ENCODE data around the gene CHRNA9.
A peak's percentile ranks its signal among the peaks of the same experiment; 100 is the strongest.
"Not testable (repeated sequence)": the region's sequence is repeated elsewhere in the genome, so short reads cannot be mapped to it uniquely, and the experiment has no call there.

Gene CHRNA9, protein sequence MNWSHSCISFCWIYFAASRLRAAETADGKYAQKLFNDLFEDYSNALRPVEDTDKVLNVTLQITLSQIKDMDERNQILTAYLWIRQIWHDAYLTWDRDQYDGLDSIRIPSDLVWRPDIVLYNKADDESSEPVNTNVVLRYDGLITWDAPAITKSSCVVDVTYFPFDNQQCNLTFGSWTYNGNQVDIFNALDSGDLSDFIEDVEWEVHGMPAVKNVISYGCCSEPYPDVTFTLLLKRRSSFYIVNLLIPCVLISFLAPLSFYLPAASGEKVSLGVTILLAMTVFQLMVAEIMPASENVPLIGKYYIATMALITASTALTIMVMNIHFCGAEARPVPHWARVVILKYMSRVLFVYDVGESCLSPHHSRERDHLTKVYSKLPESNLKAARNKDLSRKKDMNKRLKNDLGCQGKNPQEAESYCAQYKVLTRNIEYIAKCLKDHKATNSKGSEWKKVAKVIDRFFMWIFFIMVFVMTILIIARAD

GRCh38 chr4:40334591-40335524, at the start of gene CHRNA9:
Gene CHRNA9, plus strand, starts transcription at chr4:40335333. Its CDS starts 135 bp downstream, at chr4:40335468.
- DNase-seq, result no peak

DNA sequence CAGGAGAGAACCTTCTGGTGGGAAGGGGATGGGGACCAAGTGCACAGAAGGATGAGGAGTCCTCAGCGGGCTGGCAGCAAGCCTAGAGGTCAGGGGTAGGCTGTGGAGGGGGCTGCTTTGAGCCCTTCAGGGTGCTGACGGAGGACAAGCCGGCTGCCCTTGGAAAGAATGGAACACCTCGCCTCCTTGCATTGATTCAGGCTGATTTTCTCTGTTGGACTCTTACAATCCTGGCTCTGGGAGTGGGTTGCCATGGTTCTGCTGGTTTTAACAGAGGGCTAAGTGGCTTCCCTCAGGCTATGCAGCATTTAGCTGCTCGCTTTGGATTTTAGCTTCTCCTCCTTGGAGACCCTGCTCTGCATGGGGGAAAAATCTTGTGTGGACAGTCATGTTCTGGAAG, 49.4 kb upstream of the CHRNA9 start:
- DNase-seq, result no peak

DNA sequence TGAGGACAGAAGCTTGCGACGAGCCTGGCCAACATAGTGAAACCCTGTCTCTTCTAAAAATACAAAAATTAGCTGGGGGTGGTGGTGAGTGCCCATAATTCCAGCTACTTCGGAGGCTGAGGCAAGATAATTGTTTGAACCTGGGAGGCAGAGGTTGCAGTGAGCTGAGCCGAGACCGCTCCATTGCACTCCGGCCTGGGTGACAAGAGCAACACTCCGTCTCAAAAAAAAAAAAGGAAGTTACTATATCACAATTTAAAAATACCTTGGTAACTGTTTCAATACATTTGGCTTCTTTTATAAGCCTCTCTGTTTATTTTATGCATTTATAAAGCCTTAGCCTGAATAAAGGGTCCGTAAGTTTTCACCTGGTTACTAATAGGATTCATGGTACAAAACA, 46.6 kb upstream of the CHRNA9 start:
- DNase-seq, result no peak

GRCh38 chr4:40289366-40290188, 45.6 kb upstream of the CHRNA9 start:
- DNase-seq, result peak; percentile 48

DNA sequence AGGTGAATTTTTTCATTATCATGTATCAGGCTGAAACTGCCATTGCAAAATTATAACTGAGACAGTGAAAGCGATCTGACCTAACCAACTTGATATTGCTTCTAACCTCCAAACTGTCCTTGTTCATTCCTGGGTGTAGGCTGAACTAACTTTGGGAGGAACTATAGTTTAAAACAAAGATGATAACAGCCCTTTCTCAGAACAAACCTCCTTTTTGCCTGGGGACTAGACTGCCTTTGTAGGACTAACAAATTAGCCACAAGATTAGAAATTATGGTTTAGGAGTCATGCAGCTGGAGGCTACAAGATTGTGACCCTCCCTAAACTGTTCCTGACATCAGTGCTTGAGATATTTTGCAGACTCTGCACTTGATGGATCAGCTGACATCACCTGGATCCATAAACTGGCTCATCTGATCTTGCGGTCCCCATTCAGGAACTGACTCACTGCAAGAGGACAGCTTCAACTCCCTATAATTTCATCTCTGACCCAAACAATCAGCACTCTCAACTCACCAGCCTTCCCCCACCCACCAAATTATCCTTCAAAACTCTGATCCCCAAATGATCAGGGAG, 44.4 kb upstream of the CHRNA9 start:
- not testable (repeated sequence) for DNase-seq

- DNase-seq, result no peak
Measured at GRCh38 chr4:40292313-40292759, 42.8 kb upstream of the CHRNA9 start.

DNA sequence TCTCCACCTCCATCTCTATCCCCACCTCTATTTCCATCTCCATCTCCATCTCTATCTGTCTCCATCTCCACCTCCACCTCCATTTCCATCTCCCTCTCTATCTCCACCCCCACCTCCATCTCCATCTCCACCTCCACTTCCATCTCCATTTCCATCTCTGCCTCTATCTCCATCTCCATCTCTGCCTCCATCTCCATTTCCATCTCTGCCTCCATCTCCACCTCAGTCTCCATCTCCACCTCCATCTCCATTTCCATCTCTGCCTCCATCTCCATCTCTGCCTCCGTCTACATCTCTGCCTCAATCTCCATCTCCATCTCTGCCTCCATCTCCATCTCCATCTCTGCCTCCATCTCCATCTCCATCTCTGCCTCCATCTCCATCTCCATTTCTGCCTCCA, 40.8 kb upstream of the CHRNA9 start:
- DNase-seq, result no peak

DNA sequence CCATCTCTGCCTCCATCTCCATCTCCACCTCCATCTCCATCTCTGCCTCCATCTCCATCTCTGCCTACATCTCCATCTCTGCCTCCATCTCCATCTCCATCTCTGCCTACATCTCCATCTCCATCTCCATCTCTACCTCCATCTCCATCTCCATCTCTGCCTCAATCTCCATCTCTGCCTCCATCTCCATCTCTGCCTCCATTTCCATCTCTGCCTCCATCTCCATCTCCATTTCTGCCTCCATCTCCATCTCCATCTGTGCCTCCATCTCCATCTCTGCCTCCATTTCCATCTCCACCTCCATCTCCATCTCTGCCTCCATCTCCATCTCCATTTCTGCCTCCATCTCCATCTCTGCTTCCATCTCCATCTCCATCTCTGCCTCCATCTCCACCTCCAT, 40.1 kb upstream of the CHRNA9 start:
- DNase-seq, result not testable (repeated sequence)

GRCh38 chr4:40295572-40295971, 39.6 kb upstream of the CHRNA9 start:
- no peak for DNase-seq

DNA sequence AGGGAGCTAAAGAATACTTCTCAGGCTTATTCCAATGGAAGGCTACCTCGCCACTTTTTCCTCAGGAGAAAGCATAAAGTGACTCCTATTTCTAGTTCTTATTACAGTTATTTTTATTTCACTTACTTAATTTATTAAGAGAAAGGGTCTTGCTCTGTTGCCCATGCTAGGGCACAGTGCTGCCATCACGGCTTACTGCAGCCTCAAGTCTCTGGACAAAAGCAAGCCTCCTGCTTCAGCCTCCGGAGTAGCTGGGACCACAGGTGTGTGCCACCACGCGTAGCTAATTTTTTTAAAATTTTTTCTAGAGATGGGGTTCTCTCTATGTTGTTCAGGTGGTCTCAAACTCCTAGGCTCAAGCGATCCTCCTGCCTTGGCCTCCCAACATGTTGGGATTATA, 36.0 kb upstream of the CHRNA9 start:
- DNase-seq, result no peak

DNA sequence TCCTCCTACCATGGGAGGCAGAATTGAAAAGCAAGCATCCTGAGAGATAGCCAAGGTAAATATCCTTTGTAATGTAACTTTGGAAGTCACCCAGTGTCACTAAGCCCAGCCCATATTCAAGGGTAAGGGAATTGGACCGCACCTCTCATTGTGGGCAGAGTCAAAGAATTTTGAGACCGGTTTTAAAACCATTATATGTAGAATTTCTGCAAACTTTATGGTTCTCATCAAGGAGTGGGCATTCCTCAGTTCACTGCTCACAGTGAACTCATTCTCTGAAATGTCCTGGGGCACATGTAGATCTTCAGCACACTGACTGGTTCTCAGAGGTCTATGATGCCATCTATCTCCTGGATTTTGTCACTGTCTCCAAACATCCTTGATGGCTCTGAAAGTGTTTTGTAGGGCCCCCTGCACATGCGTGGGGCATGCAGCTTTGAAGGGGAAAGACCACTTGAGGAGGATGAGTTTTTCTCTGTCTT, 35.3 kb upstream of the CHRNA9 start:
- DNase-seq, result no peak

DNA sequence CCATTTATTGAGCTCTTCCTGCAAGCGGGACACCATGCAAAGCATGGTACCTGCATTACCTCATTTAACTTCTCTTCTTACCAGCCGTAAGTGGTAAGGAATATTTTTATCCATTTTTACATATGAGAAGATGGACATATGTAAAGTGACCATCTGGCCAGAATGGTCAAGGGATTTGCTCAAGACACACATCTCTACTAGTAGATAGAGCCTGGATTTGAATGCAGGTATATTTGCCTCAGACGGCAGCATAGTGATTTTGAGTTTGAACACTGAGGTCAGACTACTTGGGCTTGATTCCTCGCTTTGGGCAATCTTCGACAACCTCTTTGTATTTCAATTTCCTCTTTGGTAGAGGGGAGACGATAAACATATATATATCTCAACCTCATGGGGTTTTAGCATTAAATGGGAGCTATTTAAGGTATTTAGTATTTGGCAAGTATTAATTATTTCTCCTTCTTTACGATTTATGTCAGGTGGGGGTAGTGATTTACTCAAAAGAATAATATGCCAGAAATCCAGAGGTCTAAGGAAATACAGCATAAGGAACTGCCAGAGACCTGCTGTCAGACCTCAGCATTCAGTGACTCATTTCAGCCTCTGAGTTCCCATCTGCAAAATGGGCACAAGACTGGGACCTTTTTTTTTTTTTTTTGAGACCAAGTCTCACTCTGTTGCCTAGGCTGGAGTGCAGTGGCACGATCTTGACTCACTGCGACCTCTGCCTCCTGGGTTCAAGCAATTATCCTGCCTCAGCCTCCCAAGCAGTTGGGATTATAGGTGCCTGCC, 34.6 kb upstream of the CHRNA9 start:
- no peak for DNase-seq

DNA sequence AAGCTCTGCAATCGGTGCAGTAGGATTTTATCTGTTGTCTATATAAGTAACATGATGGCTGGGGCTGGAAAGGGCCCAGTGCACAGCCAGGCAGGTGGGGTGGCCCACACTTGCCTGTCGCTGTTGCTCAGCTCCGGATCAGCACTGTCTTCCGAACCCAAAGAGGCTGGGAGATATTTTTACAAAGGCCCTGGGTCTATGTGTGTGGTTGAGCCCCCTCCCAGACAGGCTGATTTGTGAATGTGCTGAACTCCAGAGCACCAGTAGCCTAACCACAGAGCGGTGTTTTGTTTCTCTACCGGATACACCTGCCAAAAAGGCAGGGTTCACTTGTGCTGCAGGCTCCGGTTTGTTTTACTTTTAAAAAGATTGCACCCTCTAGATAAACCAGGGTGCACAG, 33.5 kb upstream of the CHRNA9 start:
- no peak for DNase-seq

DNA sequence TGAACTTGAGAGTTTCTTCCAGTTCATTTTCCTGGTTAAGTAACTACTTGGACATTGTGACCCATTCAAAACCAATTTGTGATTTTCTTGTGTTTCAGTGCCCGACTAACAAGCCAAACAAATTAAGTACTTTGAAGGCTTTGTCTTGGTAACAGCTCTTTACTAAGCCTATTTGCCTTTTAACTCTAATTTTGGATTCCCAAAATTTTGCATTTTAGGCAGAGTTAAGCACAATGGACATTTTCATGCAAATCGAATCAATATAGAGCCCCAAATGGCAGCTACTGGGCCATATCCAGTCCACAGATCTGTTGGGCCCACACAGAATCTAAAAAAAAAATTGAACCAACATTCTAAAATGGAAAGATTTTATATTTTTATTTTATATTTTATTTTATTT, 31.4 kb upstream of the CHRNA9 start:
- DNase-seq, result no peak

DNA sequence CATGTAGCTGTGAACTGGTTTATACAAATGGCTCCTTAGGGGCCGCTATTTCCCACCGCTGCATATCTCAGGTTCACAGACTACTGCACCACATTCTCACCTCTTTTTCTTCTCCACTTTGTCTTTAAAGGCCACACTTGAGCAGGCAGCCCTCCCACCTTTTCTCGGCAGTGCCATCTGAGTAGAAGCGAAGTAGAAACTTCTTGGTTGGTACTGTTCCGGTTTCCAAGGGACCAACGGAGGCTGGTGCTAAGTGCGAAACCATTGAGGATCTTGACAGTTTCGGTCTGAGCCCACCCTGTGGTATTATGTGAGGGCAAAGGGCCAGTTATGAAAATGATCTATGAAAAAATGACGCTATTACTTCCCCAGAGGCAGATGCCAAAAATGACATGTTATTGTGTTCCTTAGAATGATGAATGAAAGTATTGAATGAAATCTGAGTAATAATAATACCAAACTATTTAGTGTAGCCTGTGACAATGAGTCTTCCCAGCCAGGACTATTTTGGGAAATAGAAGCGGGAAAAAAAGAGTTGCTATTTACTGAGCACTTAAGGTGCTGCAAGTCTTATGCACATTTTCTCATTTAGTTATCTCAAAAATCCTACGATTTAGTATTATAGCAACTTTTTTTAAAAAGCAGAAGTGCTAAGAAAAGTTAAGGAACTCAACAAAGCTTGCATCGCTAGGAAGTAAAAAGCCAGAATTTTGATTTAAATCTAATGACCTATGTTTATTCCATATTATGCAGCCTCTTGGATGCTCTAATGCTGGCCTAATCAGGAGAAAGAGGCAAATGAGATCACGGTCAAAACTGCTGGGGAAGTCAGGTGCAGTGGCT, 29.6 kb upstream of the CHRNA9 start:
- no peak for DNase-seq

DNA sequence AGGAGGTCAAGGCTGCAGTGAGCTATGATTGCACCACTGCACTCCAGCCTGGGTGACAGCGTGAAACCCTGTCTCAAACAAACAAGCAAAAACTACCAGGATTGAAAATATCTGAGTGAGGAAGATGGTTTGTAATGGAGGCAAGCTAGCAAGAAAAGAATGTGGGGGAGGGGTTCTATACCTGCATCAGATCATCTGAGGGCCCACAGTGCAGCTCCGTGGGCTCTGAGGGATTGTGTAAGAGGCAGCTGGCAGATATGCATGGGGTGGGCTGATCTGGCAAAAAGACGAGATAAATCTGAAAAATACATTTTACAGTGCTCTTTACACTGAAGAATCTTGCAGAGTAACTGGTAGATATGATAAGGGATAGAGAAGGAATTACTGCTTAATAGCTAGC, 28.9 kb upstream of the CHRNA9 start:
- DNase-seq, result no peak

DNA sequence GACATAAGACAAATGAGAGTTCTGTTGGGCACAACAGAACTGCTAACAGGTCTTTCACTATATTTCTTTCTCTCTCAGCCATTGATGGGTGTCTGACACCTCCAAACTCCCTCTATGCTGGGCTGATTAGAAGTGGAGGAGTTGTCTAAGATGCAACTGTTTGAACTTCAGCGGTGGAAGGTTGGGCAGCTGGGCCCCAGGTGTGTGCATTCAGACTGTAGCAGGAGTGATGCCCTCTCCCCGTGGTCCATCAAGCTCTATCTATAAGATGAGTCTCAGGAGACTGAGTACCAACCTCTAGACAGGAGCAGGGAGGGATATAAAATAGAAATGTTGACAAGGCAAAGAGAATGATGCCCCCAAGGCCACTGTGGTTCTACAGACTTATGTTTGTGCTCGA, 28.2 kb upstream of the CHRNA9 start:
- no peak for DNase-seq

DNA sequence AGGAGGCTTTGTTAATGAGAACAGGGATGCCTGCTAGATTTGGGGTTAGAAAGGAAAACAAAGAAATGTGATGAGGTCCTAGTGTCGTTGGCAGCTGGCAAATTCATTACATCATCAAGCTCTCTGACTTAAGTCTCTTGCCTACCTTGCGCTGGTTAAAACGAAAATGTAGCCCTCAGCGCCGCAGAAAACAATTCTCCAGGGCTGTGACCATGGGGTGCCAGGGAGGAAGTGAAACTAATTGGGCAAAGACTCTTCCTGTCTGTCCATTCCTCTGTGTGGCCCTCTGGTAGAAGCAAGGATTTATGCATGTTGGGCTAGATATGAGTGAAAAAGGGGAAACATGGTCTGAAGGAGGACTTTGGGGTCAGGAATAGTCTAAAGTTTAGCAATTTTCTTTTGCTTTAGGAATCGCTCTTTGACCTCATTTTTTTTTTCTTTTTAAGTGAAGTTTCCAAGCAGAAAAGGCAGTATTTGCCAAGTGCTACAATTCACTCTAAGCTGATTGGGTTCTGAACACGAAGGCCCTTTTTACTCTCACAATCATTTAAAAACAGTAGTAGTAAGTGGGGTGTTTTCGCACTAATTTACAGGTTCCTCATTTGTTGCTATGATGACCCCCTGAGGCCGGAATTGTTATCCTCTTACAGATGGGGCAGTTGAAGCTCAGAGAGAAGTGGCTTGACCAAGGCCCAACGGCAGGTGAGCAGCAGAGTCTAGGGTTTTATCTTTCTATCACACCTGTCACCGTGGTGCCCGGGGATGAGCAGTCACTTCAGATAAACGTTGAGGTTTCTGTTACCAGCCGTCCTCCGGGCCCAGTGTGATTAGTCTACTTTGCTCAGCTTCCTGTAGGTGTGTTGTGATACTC, 27.3 kb upstream of the CHRNA9 start:
- DNase-seq, result no peak

- no peak for DNase-seq
Measured at GRCh38 chr4:40308528-40309122, 26.5 kb upstream of the CHRNA9 start.
